ES-I3 (cell line): ENCODE results near the gene PRSS56.
"Not testable (repeated sequence)": the region's sequence is repeated elsewhere in the genome, so short reads cannot be mapped to it uniquely, and the experiment has no call there.

Experiments used
- H3K36me3 ChIP-seq: 2 replicates; pipeline ENCODE4 v1.6.1; 2013; ENCODE audit warnings: mild to moderate bottlenecking, low read length, control low read depth, moderate library complexity; ENCODE audit not compliant: insufficient read depth
- H3K4me1 ChIP-seq: 2 replicates; pipeline ENCODE4 v1.6.1; 2013; ENCODE audit warnings: mild to moderate bottlenecking, control low read depth, low read length; ENCODE audit not compliant: insufficient read depth
- H3K9ac ChIP-seq: 2 replicates; pipeline ENCODE4 v1.6.1; 2013; ENCODE audit warnings: low read depth, mild to moderate bottlenecking, low read length, moderate library complexity
- H3K9me3 ChIP-seq: 2 replicates; pipeline ENCODE4 v1.6.1; 2013; ENCODE audit warnings: mild to moderate bottlenecking, low read length, moderate library complexity; ENCODE audit not compliant: control insufficient read depth, insufficient read depth

PRSS56 gene

DNA sequence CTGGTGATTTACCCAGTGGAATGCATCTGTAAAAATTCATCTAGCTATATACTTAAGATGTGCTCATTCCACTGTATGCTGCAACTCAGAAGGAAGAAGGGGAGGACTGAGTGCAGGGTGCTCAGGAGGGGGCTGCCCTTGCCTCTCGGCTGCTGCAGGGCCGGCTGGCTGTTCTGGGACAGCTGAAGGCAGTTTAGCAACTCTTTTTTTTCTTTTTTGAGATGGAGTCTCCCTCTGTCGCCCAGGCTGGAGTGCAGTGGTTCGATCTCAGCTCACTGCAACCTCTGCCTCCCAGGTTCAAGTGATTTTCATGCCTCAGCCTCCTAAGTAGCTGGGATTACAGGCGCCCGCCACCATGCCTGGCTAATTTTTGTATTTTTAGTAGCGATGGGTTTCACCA, 12.6 kb downstream of the PRSS56 start:
- not testable (repeated sequence) for H3K9me3 ChIP-seq, H3K36me3 ChIP-seq, H3K4me1 ChIP-seq, H3K9ac ChIP-seq

DNA sequence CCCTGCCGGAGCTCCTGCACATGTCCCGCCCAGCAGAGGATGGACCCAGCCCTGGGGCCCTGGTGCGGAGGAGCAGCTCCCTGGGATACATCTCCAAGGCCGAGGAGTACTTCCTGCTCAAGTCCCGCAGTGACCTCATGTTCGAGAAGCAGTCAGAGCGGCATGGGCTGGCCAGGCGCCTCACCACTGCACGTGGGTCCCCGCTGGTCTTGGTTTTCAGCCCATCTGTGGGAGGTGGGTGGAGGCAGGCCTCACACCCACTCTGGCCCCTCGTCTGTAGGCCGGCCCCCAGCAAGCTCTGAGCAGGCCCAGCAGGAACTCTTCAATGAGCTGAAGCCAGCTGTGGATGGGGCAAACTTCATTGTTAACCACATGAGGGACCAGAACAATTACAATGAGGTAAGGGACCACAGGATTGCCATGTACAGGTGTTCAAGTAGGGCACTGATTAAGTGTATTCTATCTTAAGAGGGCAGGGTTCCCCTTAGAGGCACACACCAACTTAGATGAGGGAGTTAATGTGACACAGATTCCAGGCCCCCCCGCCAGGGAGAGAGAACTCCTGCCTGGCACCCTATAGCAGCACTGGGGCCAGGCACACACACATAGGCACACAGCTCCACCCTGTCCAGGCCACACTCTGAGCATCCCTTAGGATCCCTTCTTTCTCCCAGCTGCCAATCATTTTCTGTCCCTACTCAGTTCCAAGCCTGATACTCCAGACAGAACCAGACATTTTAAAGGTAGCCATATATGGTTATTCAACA, 13.9 kb downstream of the PRSS56 start:
- H3K9ac ChIP-seq = no peak overlapping the region
- H3K4me1 ChIP-seq = peaks cover 2% of the 10 kb centered on the region; the same call in 1 of the 2 replicates
- no peaks in the 10 kb centered on the region for H3K9me3 ChIP-seq
- no peaks in the 10 kb centered on the region for H3K36me3 ChIP-seq

DNA sequence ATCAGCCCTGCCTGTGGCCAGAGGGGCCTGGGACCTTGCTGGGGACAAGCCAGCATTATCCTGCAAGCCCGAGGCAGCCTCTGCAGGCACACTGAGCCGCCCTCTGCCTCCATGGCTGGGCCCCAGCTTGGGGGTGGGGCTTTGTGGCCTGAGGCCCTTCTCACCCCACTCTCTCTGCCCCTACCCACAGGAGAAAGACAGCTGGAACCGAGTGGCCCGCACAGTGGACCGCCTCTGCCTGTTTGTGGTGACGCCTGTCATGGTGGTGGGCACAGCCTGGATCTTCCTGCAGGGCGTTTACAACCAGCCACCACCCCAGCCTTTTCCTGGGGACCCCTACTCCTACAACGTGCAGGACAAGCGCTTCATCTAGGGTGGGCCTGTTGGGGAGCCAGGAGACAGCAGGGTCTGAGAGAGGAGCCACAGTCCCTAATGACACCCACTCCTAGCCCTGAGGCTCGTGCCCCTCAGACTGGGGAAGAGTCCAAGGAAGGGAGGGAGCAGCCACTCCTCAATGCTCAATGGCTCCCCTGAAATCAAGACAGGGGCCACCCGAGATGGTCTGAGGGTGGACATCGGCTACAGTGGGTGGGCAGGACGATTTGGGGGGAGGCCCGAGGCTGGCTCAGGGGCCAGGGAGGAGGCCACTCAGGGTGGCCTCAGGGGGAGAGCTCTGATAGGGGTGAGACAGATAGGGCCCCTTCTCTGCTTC, 14.9 kb downstream of the PRSS56 start:
- no peak overlapping the region for H3K9ac ChIP-seq
- H3K4me1 ChIP-seq = peaks cover 9% of the 10 kb centered on the region; the same call in 1 of the 2 replicates
- no peaks in the 10 kb centered on the region for H3K36me3 ChIP-seq
- H3K9me3 ChIP-seq = no peaks in the 10 kb centered on the region

DNA sequence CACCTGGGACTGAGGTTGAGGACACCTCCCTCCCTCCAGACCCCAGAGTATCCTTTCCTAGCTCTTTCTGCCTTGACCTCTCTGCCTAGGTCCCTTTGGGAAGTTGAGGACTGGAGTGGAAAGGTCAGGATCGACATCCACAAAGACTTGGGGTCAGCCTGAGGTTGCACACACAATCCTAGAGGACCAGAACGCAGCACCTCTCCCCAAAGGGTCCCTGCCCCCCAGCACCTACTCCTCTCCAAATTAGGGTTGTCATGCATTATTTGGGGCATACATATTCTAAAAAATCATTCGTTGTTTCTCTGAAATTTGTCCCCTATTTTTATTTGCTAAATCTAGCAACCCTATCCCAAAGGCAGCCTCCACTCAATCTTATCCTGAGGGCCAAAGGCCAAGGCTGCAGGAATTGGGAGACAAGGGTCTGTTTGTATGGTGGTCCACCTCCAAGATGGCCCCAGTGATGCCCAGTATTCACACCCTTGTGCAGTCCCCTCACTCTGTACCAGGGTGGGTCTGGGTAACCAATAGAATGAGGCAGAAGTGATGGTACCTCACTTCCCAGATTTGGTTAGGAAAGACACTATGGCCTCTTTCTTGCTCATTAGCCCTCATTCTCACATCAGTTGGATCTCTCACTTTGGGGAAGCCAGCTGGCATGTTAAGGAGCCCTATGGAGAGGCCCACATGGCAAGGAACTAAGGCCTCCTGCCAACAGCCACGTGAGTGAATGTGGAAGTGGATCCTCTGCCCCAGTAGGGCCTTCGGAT, 15.8 kb downstream of the PRSS56 start:
- peaks cover 9% of the 10 kb centered on the region; the same call in 1 of the 2 replicates for H3K4me1 ChIP-seq
- H3K9ac ChIP-seq = no peak overlapping the region
- H3K9me3 ChIP-seq = no peaks in the 10 kb centered on the region
- H3K36me3 ChIP-seq = no peaks in the 10 kb centered on the region

DNA sequence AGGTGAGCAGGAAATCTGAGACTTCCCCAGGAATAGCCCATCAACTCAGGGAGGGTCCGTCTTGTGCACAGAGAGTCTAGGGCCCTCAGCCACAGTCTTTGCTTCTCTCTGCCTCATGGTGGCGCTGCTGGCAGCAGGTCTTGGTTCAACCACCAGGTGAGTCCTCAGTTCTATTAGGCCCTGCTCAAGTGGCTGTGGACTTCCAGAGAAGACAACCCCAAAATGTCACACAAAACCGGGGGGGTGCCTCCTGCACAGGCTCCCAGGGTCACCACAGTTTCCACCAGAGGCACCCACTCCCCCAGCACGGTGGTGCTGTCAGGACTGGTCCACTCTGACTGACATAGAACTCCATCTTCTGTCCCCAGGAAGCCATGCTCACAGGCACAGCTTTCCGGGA, 16.9 kb downstream of the PRSS56 start:
- Histone ChIP-seq H3K9ac (no peak overlapping the region), H3K36me3 (no peaks in the 10 kb centered on the region), H3K4me1 (peaks cover 9% of the 10 kb centered on the region; the same call in 1 of the 2 replicates), H3K9me3 (no peaks in the 10 kb centered on the region)

DNA sequence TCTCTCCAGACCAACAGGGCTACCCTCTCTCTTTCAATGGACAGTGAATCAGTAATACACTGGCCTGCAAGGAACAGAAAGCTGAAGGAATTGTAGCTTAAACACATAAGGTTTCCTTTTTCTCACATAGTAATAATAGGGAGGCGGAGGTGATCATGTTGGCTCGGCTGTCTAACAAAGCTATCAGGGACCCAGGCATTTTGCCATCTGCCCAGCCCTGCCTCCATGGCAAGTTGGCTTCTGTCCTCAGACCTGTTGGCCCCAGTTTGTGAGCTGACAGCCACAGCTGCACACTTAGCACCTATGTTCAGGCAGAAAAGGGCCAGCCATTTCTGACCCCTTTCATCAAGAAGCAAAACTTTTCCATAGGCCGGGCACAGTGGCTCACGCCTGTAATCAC, 17.3 kb downstream of the PRSS56 start:
- H3K4me1 ChIP-seq = peaks cover 9% of the 10 kb centered on the region; the same call in 1 of the 2 replicates
- no peaks in the 10 kb centered on the region for H3K9me3 ChIP-seq
- H3K36me3 ChIP-seq = no peaks in the 10 kb centered on the region
- no peak overlapping the region for H3K9ac ChIP-seq

DNA sequence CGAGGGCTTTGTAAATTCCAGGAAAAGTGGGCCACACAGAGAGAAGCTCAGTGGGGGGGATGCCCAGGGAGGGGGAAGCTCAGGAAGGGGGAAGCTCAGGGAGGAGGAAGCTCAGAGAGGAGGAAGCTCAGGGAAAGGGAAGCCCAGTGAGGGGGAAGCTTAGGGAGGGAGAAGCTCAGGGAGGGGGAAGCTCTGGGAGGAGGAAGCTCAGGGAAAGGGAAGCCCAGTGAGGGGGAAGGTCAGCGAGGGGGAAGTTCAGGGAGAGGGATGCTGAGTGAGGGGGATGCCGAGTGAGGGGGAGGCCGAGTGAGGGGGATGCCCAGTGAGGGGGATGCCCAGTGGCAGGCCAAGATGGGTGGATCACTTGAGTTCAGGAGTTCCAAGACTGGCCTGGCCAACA, 18.5 kb downstream of the PRSS56 start:
- peaks cover 9% of the 10 kb centered on the region; the same call in 1 of the 2 replicates for H3K4me1 ChIP-seq
- H3K9me3 ChIP-seq = no peaks in the 10 kb centered on the region
- H3K9ac ChIP-seq = no peak overlapping the region
- no peaks in the 10 kb centered on the region for H3K36me3 ChIP-seq

DNA sequence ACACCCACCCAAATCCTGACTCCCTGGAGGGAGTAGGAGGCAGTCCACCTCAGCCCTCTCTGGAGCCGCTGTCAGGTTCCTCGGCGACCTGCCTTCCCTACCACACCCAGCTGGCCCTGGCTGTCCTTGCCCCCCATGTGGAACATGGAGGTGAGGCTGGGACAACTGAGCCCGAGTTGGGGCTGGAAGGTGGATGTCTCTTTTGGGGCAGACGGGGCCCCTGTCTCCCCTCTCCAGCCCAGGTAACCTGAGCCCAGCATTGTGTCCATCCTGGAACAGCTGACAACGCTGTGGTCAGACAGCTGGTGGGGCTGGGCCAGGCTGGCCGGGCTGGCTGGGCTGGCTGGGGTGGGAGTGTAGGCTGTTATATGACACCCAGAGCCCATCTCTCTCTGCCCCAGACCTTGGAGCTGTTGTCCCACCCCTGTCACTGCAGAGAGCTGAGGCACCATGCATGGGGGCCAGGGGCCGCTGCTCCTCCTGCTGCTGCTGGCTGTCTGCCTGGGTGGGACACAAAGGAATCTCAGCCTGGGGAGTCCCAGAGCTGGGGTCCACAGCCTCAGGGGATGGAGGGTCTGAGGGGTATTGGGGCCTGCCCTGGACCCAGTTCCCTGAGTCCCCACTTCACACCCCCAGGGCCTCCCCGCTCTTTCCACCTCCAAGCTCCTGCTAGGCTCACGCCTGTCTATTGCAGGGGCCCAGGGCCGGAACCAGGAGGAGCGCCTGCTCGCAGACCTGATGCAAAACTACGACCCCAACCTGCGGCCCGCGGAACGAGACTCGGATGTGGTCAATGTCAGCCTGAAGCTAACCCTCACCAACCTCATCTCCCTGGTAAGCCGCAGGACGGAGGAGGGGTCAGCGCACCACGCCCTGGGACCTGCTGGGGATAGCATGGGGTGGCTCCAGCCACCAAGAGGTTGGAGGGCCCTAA, 19.4 kb downstream of the PRSS56 start, which contains the start of gene CHRNG:
CHRNG (plus strand) TSS at position 395 of the 934 bp plus-strand sequence; CDS start at position 451, 56 bp downstream.
- no peak within 1 kb of the TSS for H3K9ac ChIP-seq
- peaks cover 9% of the 10 kb centered on the region; the same call in 1 of the 2 replicates for H3K4me1 ChIP-seq
- H3K9me3 ChIP-seq = no peaks in the 10 kb centered on the region
- H3K36me3 ChIP-seq = no peaks in the 10 kb centered on the region

DNA sequence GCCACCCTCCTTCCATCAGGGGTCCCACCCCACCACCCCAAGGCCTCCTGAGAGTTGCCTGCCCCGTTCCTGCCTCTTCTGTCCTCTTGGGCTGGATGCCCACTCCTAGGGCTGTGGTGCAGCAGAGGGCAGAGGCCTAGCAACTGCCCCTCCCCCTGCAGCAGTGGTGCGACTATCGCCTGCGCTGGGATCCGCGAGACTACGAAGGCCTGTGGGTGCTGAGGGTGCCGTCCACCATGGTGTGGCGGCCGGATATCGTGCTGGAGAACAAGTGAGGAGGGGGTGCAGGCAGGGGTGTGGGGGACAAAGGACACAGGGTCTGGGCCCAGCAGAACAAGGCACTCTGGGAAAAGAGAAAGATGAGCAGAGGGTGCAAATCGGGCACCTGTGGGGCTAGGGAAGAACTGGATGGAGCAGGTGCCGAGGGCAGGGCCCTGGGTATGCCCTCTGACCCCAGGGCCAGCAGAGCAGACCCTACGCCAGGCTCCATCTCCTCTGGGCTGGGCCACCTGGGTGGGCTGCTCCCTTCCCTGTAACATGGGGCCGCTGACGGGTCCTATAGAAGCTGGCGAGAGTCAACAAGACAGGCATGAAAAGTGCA, 20.4 kb downstream of the PRSS56 start:
- H3K9ac ChIP-seq = no peak overlapping the region
- H3K36me3 ChIP-seq = no peaks in the 10 kb centered on the region
- peaks cover 9% of the 10 kb centered on the region; the same call in 1 of the 2 replicates for H3K4me1 ChIP-seq

DNA sequence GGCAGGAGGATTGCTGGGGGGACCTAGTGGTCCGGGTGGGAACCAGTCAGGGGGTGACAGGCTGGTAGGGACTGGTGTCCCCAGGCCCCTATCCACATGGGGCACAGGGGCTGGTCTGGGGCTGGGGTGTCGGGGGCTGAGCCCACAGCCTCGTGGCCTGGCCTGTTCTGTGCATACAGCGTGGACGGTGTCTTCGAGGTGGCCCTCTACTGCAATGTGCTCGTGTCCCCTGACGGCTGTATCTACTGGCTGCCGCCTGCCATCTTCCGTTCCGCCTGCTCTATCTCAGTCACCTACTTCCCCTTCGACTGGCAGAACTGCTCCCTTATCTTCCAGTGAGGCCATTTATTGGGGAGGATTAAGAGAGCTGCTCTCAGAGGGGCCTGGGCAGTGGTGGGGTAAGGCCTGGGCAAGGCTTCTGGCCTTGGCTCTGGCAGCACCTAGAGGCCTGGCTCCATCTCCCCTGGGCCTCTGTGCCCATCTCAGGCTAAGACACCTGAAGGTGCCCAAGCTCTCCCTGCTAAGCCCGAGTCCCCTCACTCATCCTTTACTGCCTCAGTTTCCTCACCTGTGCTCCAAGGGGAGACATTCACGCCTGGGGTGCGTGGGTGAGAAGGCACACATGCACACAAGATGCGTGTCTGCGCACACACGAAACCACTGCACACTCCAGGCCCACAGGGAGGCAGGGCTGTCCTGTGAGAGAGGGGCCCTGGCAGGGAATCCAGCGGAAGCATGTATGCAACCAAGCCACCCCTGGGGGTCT, 21.2 kb downstream of the PRSS56 start:
- no peak overlapping the region for H3K9ac ChIP-seq
- H3K36me3 ChIP-seq = no peaks in the 10 kb centered on the region
- no peaks in the 10 kb centered on the region for H3K9me3 ChIP-seq
- peaks cover 9% of the 10 kb centered on the region; the same call in 1 of the 2 replicates for H3K4me1 ChIP-seq

More for the DNA sequence above, 20.4 kb downstream of the PRSS56 start:
- H3K9me3 ChIP-seq = no peaks in the 10 kb centered on the region

DNA sequence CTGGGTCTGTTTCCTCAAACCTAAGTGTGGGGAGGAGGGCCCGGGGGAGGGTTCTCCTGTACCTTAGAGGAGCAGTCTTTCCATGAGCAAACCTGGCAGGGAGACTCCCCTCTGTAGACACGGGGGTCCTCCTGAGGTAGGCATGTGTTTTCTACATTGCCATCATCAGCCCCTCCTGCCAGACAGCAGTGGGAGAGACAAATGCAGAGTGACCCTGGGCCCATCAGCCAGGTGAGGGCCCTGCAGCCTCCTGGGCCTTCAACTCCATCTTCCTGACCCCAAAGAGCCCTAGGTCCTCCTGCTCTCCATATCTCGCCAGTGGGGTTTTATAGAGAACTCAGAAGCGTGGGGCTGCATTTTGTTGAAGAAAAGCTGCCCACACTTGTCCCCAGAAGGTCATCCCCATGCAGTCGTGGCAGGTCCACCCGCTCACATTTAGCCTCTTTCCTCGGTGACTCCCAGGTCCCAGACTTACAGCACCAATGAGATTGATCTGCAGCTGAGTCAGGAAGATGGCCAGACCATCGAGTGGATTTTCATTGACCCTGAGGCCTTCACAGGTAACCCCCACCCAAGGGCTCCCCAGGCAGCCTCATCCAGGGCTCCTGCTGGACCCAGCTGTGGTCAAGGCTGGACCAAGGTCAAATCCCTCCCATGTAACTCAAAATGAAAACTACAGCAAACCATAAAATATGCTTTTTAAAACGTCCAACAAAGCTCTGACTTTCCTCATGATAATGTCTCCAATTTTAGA, 21.9 kb downstream of the PRSS56 start:
- Histone ChIP-seq H3K36me3 (no peaks in the 10 kb centered on the region), H3K9ac (no peak overlapping the region), H3K4me1 (peaks cover 9% of the 10 kb centered on the region; the same call in 1 of the 2 replicates), H3K9me3 (no peaks in the 10 kb centered on the region)
